H9 (cell line): ENCODE measurements around the gene MTOR. TPM values are rescaled to one million over a fixed set of nuclear protein-coding genes. Genes with fewer than 3 reads are reported as not detected.

Experiments
- DNase-seq: peaks from one replicate; pipeline ENCODE4 v3.0.0-alpha.2; 2017
- H2AFZ ChIP-seq: one replicate; pipeline ENCODE4 v1.6.1; 2013; ENCODE audit warnings: mild to moderate bottlenecking, low read length, control low read depth, moderate library complexity
- H2AK5ac ChIP-seq: 2 replicates; pipeline ENCODE4 v1.6.1; 2013; ENCODE audit warnings: low read length, control low read depth, mixed read lengths; ENCODE audit not compliant: insufficient read length
- H2BK120ac ChIP-seq: one replicate; pipeline ENCODE4 v1.6.1; 2013; ENCODE audit warnings: low read depth, mild to moderate bottlenecking, low read length, control low read depth, inconsistent platforms; ENCODE audit not compliant: poor library complexity, severe bottlenecking
- H2BK12ac ChIP-seq: 2 replicates; pipeline ENCODE4 v1.6.1; 2013; ENCODE audit warnings: low read length, control low read depth, mixed read lengths, low read depth; ENCODE audit not compliant: insufficient read length
- H2BK15ac ChIP-seq: 2 replicates; pipeline ENCODE4 v1.6.1; 2013; ENCODE audit warnings: low read depth, low read length, control low read depth
- H2BK20ac ChIP-seq: one replicate; pipeline ENCODE4 v1.6.1; 2013; ENCODE audit warnings: low read depth, mild to moderate bottlenecking, low read length, control low read depth, inconsistent platforms; ENCODE audit not compliant: poor library complexity, severe bottlenecking
- H2BK5ac ChIP-seq: 2 replicates; pipeline ENCODE4 v1.6.1; 2013; ENCODE audit warnings: low read length, control low read depth, mixed read lengths; ENCODE audit not compliant: insufficient read length
- H3K14ac ChIP-seq: 2 replicates; pipeline ENCODE4 v1.6.1; 2013; ENCODE audit warnings: low read length, control low read depth; ENCODE audit not compliant: insufficient read depth
- H3K18ac ChIP-seq: 2 replicates; pipeline ENCODE4 v1.6.1; 2013; ENCODE audit warnings: low read depth, mild to moderate bottlenecking, mixed read lengths, low read length, control low read depth; ENCODE audit not compliant: insufficient read length
- H3K23ac ChIP-seq: 2 replicates; pipeline ENCODE4 v1.6.1; 2013; ENCODE audit warnings: low read length, control low read depth, mixed read lengths, low read depth; ENCODE audit not compliant: insufficient read length
- H3K23me2 ChIP-seq: 2 replicates; pipeline ENCODE4 v1.6.1; 2013; ENCODE audit warnings: low read depth, mild to moderate bottlenecking, mixed read lengths, low read length, control low read depth; ENCODE audit not compliant: insufficient read length, poor library complexity, severe bottlenecking
- H3K27ac ChIP-seq: 2 replicates; pipeline ENCODE4 v1.5.1; 2013; ENCODE audit warnings: low read length, control low read depth, mixed read lengths, low read depth; ENCODE audit not compliant: insufficient read length
- H3K27me3 ChIP-seq: 2 replicates; pipeline ENCODE4 v1.6.1; 2013; ENCODE audit warnings: low read length, control low read depth, inconsistent platforms; ENCODE audit not compliant: insufficient read depth
- H3K4ac ChIP-seq: 2 replicates; pipeline ENCODE4 v1.6.1; 2013; ENCODE audit warnings: low read depth, mild to moderate bottlenecking, control low read depth, inconsistent platforms, low read length, moderate library complexity
- H3K4me1 ChIP-seq: 2 replicates; pipeline ENCODE4 v1.6.1; 2013; ENCODE audit warnings: low read length, control low read depth, inconsistent platforms; ENCODE audit not compliant: insufficient read depth
- H3K4me2 ChIP-seq: 2 replicates; pipeline ENCODE4 v1.6.1; 2013; ENCODE audit warnings: low read length, control low read depth, mixed read lengths; ENCODE audit not compliant: insufficient read length, insufficient read depth
- H3K56ac ChIP-seq: 2 replicates; pipeline ENCODE4 v1.6.1; 2013; ENCODE audit warnings: low read depth, mild to moderate bottlenecking, mixed read lengths, low read length, control low read depth; ENCODE audit not compliant: insufficient read length
- H3K79me1 ChIP-seq: 2 replicates; pipeline ENCODE4 v1.6.1; 2013; ENCODE audit warnings: low read depth, mild to moderate bottlenecking, moderate library complexity, low read length, control low read depth, inconsistent platforms; ENCODE audit not compliant: insufficient read depth, poor library complexity, severe bottlenecking
- H3K79me2 ChIP-seq: 2 replicates; pipeline ENCODE4 v1.6.1; 2013; ENCODE audit warnings: low read length, control low read depth, inconsistent platforms; ENCODE audit not compliant: insufficient read depth
- H3K9ac ChIP-seq: 2 replicates; pipeline ENCODE4 v1.6.1; 2013; ENCODE audit warnings: low read length, control low read depth, mixed read lengths; ENCODE audit not compliant: insufficient read length; ENCODE audit errors: extremely low read depth
- H3K9me3 ChIP-seq: one replicate; pipeline ENCODE4 v1.6.1; 2013; ENCODE audit warnings: low read depth, low read length, inconsistent platforms; ENCODE audit not compliant: control insufficient read depth
- H3T11ph ChIP-seq: one replicate; pipeline ENCODE4 v1.6.1; 2013; ENCODE audit warnings: mild to moderate bottlenecking, low read length, control low read depth, inconsistent platforms
- H4K20me1 ChIP-seq: one replicate; pipeline ENCODE4 v1.6.1; 2013; ENCODE audit not compliant: control insufficient read depth, insufficient read length, insufficient read depth
- H4K5ac ChIP-seq: 2 replicates; pipeline ENCODE4 v1.6.1; 2013; ENCODE audit warnings: low read depth, mild to moderate bottlenecking, mixed read lengths, low read length, control low read depth; ENCODE audit not compliant: insufficient read length
- H4K8ac ChIP-seq: replicated peaks from 2 replicates; pipeline ENCODE4 v1.6.1; 2013; ENCODE audit warnings: low read length, control low read depth, mixed read lengths, low read depth; ENCODE audit not compliant: insufficient read length
- H4K91ac ChIP-seq: 2 replicates; pipeline ENCODE4 v1.6.1; 2013; ENCODE audit warnings: low read depth, mild to moderate bottlenecking, moderate library complexity, mixed read lengths, low read length, control low read depth; ENCODE audit not compliant: insufficient read length
- H3K27ac Mint-ChIP-seq, 3 experiments: 2 replicates in 2 of 3; 3 replicates in 1 of 3; pipeline ENCODE4 v1.8.0; 2020 to 2021; ENCODE audit warnings: mixed read lengths in 3 of 3, mild to moderate bottlenecking in 1 of 3, moderate library complexity in 1 of 3
- H3K27me3 Mint-ChIP-seq: 2 replicates; pipeline ENCODE4 v1.8.0; 2021; ENCODE audit warnings: low read depth, mild to moderate bottlenecking, moderate library complexity, mixed read lengths
- H3K36me3 Mint-ChIP-seq, 3 experiments: 2 replicates in 2 of 3; 3 replicates in 1 of 3; pipeline ENCODE4 v1.8.0; 2020 to 2021; ENCODE audit warnings: low read depth in 3 of 3, mixed read lengths in 3 of 3; ENCODE audit not compliant: insufficient read depth in 1 of 3
- H3K4me1 Mint-ChIP-seq, 2 experiments: 2 replicates each; pipeline ENCODE4 v1.8.0; 2020; ENCODE audit warnings: mixed read lengths in 2 of 2
- H3K4me3 Mint-ChIP-seq, 2 experiments: 2 replicates in 1 of 2; 3 replicates in 1 of 2; pipeline ENCODE4 v1.8.0; 2020 to 2021; ENCODE audit warnings: mild to moderate bottlenecking in 2 of 2, mixed read lengths in 2 of 2, moderate library complexity in 1 of 2
- H3K9me3 Mint-ChIP-seq, 2 experiments: 2 replicates in 1 of 2; 3 replicates in 1 of 2; pipeline ENCODE4 v1.8.0; 2020; ENCODE audit warnings: mild to moderate bottlenecking in 2 of 2, mixed read lengths in 2 of 2, moderate library complexity in 1 of 2
- CTCF ChIP-seq: fragments of 200-600 bp; sonication (generic); conservative IDR thresholded peaks from 3 replicates; pipeline ENCODE4 v1.8.0; 2021; ENCODE audit warnings: antibody characterized with exemption, mild to moderate bottlenecking
- WGBS: extraction: QIAGEN DNeasy Blood & Tissue Kit; methylation state at CpG from one replicate; pipeline ENCODE4 v1.1.7; 2013; ENCODE audit warnings: missing lambda C conversion rate, low lambda C conversion rate, mixed read lengths; ENCODE audit not compliant: insufficient read length; ENCODE audit errors: extremely low coverage; 5-methylcytosine and 5-hydroxymethylcytosine counted together
- total RNA-seq: library from RNA; stranded (reverse); gene quantifications from 2 replicates; pipeline ENCODE4 v1.2.1, GENCODE V29; 2021

MTOR gene
- total RNA-seq, 1 experiment from 2014 or later: 67.5 TPM

- no peak overlapping the region for H3T11ph ChIP-seq
- Mint-ChIP-seq H3K9me3 (no peaks in the 10 kb centered on the region), H3K4me1 (no peaks in the 10 kb centered on the region), H3K36me3 (peaks cover 14 to 85% (median 52%) of the 10 kb centered on the region in 3 experiments; a peak in 6 of 7 replicates), H3K27me3 (no peaks in the 10 kb centered on the region), H3K4me3 (no peak overlapping the region), H3K27ac (no peak overlapping the region)
- H4K5ac ChIP-seq: no peak overlapping the region
- H2BK120ac ChIP-seq: no peak overlapping the region
- no peaks in the 10 kb centered on the region for H3K79me2 ChIP-seq
- H3K23me2 ChIP-seq: no peaks in the 10 kb centered on the region
- H2BK12ac ChIP-seq: no peak overlapping the region
- H4K20me1 ChIP-seq: peaks cover 2% of the 10 kb centered on the region
- no peak overlapping the region for H3K23ac ChIP-seq
- no peak overlapping the region for H2BK15ac ChIP-seq
- H4K91ac ChIP-seq: no peak overlapping the region
- H3K9ac ChIP-seq: no peak overlapping the region
- H2BK5ac ChIP-seq: no peak overlapping the region
- DNase-seq: no peak
- no CpG with 5 or more reads among the region's 2 CpGs for WGBS
- no peak overlapping the region for H4K8ac ChIP-seq
- H3K79me1 ChIP-seq: no peaks in the 10 kb centered on the region
- H2BK20ac ChIP-seq: no peak overlapping the region
- no peak overlapping the region for H3K27ac ChIP-seq
- H3K9me3 ChIP-seq: no peaks in the 10 kb centered on the region
- H3K18ac ChIP-seq: no peak overlapping the region
- no peak for TF ChIP-seq CTCF
- no peak overlapping the region for H3K4ac ChIP-seq
- no peak overlapping the region for H3K14ac ChIP-seq
- no peaks in the 10 kb centered on the region for H3K4me1 ChIP-seq
- H3K27me3 ChIP-seq: no peaks in the 10 kb centered on the region
- no peak overlapping the region for H3K4me2 ChIP-seq
- no peak overlapping the region for H3K56ac ChIP-seq
- H2AK5ac ChIP-seq: no peak overlapping the region
- H2AFZ ChIP-seq: no peak overlapping the region
Observed at GRCh38 chr1:11116318-11116717, 146.0 kb downstream of the MTOR start.
